ENCODE results near the gene KRT7.
A peak's percentile ranks its signal among the peaks of the same experiment; 100 is the strongest.

Gene KRT7

GRCh38 chr12:52228931-52229330, 4.1 kb upstream of the KRT7 start:
- no peak overlapping the region for H3K27ac Mint-ChIP-seq
- no peak overlapping the region for H3K4me3 Mint-ChIP-seq
- H3K27me3 Mint-ChIP-seq (ENCODE audit: low read depth, poor library complexity): peaks cover 78% of the 10 kb centered on the region
- no peaks in the 10 kb centered on the region for H3K9me3 Mint-ChIP-seq
- peaks cover 17% of the 10 kb centered on the region for H3K4me1 Mint-ChIP-seq
- H3K36me3 Mint-ChIP-seq (ENCODE audit: low read depth): no peaks in the 10 kb centered on the region
- DNase-seq: no peak
- TF ChIP-seq, protein P1, sequence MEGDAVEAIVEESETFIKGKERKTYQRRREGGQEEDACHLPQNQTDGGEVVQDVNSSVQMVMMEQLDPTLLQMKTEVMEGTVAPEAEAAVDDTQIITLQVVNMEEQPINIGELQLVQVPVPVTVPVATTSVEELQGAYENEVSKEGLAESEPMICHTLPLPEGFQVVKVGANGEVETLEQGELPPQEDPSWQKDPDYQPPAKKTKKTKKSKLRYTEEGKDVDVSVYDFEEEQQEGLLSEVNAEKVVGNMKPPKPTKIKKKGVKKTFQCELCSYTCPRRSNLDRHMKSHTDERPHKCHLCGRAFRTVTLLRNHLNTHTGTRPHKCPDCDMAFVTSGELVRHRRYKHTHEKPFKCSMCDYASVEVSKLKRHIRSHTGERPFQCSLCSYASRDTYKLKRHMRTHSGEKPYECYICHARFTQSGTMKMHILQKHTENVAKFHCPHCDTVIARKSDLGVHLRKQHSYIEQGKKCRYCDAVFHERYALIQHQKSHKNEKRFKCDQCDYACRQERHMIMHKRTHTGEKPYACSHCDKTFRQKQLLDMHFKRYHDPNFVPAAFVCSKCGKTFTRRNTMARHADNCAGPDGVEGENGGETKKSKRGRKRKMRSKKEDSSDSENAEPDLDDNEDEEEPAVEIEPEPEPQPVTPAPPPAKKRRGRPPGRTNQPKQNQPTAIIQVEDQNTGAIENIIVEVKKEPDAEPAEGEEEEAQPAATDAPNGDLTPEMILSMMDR (IDR thresholded peaks at IDR 0.05): no peak

- no peak overlapping the region for H3K27ac Mint-ChIP-seq
- no peak for DNase-seq
- no peaks in the 10 kb centered on the region for H3K36me3 Mint-ChIP-seq (ENCODE audit: low read depth)
- H3K4me3 Mint-ChIP-seq: no peak overlapping the region
- TF ChIP-seq, protein P1 (IDR thresholded peaks at IDR 0.05): no peak
- H3K9me3 Mint-ChIP-seq: no peaks in the 10 kb centered on the region
- peaks cover 23% of the 10 kb centered on the region for H3K4me1 Mint-ChIP-seq
- H3K27me3 Mint-ChIP-seq (ENCODE audit: low read depth, poor library complexity): peaks cover 78% of the 10 kb centered on the region
Measured at GRCh38 chr12:52229836-52230343, 3.2 kb upstream of the KRT7 start.

DNA sequence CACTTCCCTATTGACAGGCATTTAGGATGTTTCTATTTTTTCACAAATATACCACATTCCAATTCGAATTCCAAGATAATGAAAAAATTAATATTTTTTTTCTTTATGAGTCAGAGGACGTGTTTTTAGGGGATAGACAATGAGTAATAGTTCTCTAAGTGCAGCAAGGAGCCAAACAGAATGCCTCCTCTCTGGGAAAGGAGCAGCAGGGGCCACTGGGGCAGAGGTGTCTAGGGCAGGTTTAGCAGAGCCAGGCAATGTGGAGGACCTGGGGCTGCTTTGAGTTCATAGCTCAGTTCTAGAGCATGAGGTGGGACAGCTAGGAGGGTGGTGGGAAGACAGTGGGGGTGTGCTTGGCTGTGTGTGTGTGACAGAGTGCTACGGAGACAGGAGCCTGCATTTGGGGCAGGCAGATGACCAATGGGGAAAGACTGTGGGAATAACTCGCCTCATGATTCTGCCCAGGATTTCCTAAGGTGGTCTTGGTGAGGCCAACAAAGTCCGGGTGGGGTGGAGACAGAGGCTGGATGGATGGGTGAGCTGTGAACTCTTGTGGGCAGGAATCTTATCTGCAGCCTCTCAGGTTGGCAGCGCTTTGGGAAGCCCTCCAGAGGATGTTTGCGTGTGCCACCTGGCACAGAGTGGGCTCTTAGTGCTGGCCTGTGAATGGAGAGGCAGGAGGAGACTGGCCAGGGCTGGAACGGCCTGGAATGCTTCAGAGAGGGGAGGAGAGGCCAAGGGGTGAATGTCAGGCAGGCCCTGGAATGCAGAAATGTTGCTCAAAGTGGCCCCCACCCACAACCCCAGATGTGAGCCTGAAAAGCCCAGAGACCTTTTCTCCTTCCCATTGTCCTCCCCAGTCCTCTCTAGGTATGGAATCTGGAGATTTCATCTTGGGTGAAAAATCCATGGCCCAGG, 2.4 kb upstream of the KRT7 start:
- Mint-ChIP-seq H3K36me3 (ENCODE audit: low read depth) (no peaks in the 10 kb centered on the region), H3K27ac (no peak overlapping the region), H3K4me1 (peaks cover 23% of the 10 kb centered on the region), H3K4me3 (no peak overlapping the region), H3K27me3 (ENCODE audit: low read depth, poor library complexity) (peaks cover 86% of the 10 kb centered on the region), H3K9me3 (no peaks in the 10 kb centered on the region)
- TF ChIP-seq, protein P1 (IDR thresholded peaks at IDR 0.05): no peak
- no peak for DNase-seq

GRCh38 chr12:52231305-52232202, 1.5 kb upstream of the KRT7 start:
- Mint-ChIP-seq H3K4me3 (no peak overlapping the region), H3K27me3 (ENCODE audit: low read depth, poor library complexity) (peaks cover 92% of the 10 kb centered on the region), H3K27ac (no peak overlapping the region), H3K4me1 (peaks cover 23% of the 10 kb centered on the region), H3K36me3 (ENCODE audit: low read depth) (no peaks in the 10 kb centered on the region), H3K9me3 (no peaks in the 10 kb centered on the region)
- TF ChIP-seq, protein P1 (IDR thresholded peaks at IDR 0.05): no peak
- DNase-seq: no peak

- Mint-ChIP-seq H3K36me3 (ENCODE audit: low read depth) (no peaks in the 10 kb centered on the region), H3K4me1 (peaks cover 23% of the 10 kb centered on the region), H3K27me3 (ENCODE audit: low read depth, poor library complexity) (peaks cover 92% of the 10 kb centered on the region), H3K9me3 (no peaks in the 10 kb centered on the region), H3K4me3 (peak overlapping the region; percentile 69), H3K27ac (no peak overlapping the region)
- peak; percentile 23 for DNase-seq
- TF ChIP-seq, protein P1 (IDR thresholded peaks at IDR 0.05): no peak
Measured at GRCh38 chr12:52232203-52232673, 805 bp upstream of the KRT7 start.
